Stimulated activated CD4-positive, alpha-beta T cell treated with anti-CD3 and anti-CD28 coated beads, Interleukin-1b, Interleukin-23, amount 100 ng/mL, for 24 hours (primary cell): ENCODE measurements around the gene MTMR3.

ENCODE experiments used
- DNase-seq, 4 experiments: peaks; one replicate each; pipeline ENCODE4 v3.0.0-alpha.2; 2020; ENCODE audit warnings: low read depth in 4 of 4, low spot score in 1 of 4

The MTMR3 gene

GRCh38 chr22:30023099-30023660 is 140.2 kb downstream of the MTMR3 start:
- no peak for DNase-seq

GRCh38 chr22:30024231-30024630 is 141.3 kb downstream of the MTMR3 start:
- DNase-seq = no peak

- DNase-seq = no peak
Measured at GRCh38 chr22:30025221-30025620, 142.2 kb downstream of the MTMR3 start.

DNA sequence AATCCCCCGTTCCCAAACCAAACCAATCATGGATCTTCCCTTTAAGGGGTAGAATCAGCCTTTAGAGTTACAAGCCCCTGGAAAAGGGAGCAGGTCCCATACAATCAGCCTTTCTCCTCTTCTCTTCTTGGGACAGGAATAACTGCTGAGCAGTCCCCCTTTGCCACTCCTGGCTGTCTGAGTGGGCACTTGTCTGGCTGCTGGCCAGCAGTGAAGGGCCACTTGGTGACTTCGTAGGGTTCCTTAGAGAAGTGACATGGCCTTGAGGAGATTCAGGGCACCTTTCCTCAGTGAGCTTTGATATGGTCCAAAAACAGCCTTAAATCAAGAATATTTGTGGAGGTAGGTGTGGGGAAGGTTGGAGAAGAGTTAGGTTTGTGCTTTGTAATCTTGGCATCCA is 143.8 kb downstream of the MTMR3 start:
- no peak for DNase-seq

DNA sequence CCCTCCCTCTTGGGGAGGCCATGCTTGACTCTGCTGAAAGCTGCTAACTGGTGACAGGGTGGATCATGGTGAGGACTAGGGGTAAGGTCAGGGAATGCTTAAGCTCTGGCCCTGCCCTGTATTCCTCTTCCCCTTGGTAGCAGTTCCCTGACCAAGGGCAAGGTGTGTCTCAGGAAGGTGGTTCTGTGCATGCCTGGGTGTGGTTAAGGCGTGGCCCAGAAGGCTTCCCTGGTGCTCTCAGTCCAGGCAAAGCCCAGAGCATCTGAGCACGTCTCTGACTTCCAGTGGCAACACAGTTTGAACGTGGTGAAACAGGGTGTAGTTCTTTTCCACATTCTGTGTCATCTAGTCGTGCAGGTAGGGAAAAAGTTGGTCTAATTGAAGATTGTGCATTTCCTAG is 144.2 kb downstream of the MTMR3 start:
- no peak for DNase-seq

- DNase-seq = no peak
Measured at GRCh38 chr22:30027791-30028190, 144.8 kb downstream of the MTMR3 start.

DNA sequence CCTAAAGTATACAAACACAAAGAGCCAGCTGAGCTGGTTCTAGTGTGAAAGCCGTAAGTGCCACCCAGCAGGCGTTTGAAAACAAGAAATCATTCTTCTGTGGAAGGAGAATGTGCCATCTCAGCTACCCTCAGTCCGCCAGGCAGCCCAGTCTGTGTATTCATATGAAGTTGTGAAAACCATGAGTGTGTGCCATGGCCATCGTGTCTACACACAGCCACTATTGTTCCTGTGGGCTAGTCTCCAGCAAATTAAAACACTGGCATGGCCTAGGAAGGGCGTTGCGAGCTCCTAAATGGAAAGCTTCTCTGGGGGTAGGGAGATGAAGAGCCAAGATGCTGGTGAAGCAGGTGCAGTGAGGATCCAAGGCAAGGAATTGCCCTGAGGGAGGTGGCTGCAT is 145.8 kb downstream of the MTMR3 start:
- no peak for DNase-seq

GRCh38 chr22:30029512-30029911 is 146.5 kb downstream of the MTMR3 start:
- no peak for DNase-seq

GRCh38 chr22:30030329-30030728 is 147.4 kb downstream of the MTMR3 start:
- no peak for DNase-seq

DNA sequence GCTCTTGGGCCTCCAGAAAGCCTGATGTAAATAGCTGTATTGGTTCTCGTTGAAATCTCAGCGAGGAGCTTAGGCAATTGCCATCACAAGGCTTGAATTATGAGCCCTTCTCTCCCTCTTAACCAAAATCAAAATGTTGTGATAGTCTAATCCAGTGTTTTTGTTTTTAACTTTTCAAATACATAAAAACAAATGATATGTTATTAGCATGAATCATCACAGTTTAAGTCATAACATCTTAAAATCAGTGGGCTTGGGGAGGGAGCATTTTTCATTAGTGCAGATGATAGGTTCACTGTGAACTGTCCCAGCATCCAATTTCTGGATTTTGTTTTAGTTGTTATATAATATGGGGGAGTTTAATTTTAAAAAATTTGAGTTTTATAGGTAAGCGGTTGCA is 148.4 kb downstream of the MTMR3 start:
- DNase-seq = no peak

- DNase-seq = no peak
Measured at GRCh38 chr22:30031764-30032455, 148.9 kb downstream of the MTMR3 start.

DNA sequence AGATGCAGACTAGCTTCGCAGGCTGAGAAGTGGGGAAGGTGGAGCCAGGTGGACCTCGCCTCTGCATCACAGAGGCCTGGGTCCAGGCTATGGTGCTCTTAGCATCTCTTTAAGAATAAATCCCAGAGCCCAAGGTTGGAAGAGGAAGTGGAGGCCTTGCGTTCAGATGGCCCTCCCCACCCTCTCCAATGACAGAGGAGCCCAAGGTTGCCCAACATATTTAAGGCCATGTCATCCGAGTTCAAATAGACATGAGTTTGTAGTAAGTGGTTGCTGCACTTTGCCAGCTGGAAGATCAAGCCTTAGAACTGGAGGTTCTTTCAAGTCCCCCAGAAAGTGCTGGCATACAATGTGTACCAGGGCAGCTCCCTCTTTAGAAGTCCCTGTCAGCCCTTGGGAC is 150.2 kb downstream of the MTMR3 start:
- no peak for DNase-seq

DNA sequence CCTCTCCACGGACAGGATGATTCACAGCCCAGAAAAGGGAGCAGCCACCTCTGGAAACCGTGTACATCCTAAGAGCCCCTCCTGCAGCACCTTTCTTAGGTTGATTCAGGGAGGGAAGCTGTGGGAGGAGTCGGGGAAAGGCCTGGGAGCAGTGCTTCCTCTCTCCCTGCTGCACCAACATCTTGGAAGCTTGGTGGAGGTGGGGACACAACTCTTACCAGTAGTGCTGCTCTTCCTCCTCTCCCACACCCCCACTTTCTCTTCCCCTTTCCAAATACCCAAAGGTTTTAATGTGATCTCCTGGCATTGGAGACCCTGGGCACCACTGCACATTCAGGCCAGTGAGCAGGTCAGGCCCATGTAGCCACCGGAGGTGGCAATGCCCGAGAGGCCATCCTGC is 150.9 kb downstream of the MTMR3 start:
- DNase-seq = no peak

- DNase-seq = no peak
Measured at GRCh38 chr22:30036656-30037055, 153.7 kb downstream of the MTMR3 start.

- no peak for DNase-seq
Measured at GRCh38 chr22:30038219-30038618, 155.2 kb downstream of the MTMR3 start.

DNA sequence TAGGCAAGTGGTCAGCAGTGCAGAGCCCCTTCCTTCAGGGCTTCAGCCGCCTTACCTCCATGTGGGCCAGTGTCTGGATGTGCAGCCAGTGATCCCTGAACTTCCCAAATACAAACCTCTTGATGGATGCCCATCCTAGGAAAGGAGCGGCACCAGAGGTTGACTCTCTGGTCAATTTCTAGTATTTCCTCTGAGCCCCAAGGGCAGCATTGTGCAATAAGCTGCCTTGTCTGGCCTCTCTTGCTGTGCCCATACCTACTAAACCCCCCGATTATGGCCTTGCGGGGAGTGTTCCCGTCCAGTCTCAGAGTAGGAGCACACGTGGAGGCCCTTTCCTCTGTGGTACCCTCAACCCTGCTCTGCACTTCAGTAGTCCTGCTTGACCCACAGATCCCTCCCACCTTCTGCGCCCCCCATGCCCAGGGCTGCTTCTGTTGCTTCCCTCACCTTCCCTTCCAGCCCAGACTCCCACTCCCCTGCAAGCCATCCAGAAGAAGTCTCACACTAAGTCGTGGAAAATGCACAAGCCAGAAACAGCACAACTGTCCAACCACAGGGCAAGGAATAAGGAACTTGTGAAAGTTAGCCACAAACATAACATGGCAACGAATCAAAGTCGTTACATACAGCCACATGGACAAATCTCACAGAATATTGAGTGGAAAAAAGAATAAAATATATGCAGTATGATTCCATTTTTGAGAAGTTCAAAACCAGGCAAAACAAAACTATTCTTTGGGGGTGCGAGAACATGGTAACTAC is 157.7 kb downstream of the MTMR3 start:
- DNase-seq = no peak

DNA sequence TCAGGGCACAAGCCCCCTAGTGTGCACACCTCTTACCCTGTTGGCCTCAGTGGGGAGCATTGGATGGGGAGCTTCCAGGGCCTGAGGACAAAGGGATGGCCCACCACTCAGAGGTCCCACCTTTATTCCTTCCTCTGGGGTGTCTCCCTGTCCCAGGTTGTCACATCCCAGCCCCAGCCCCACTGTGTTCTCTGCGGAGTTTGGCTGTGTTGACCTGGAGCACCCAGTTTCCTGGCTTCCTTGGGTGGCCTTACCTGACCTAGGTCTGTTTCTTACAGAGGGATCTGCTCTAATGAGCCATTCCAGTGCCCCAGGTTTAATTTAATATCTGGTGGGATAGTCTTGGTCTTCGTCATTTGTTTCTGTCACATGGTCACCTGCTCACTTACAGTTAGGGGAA is 158.5 kb downstream of the MTMR3 start:
- DNase-seq = no peak

DNA sequence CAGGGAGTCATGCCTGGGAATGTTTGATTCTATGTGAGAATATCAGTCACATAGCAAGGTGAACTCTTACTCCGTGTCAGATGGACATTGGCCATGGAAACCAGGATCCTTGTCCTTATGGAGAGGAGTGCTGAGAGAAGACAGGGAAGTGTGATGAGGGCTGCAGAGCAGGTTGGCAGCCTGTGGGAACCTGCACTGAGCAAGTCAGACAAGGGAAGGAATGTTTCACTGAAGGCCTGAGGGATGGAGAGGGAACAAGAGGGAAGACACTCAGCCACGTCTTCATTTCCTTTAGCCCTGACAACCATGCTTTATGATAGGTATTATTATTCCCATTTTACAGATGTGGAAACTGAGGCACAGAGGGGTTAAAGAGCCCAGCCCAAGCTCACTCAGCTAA is 158.9 kb downstream of the MTMR3 start:
- no peak for DNase-seq

GRCh38 chr22:30043161-30043560 is 160.2 kb downstream of the MTMR3 start:
- no peak for DNase-seq

DNA sequence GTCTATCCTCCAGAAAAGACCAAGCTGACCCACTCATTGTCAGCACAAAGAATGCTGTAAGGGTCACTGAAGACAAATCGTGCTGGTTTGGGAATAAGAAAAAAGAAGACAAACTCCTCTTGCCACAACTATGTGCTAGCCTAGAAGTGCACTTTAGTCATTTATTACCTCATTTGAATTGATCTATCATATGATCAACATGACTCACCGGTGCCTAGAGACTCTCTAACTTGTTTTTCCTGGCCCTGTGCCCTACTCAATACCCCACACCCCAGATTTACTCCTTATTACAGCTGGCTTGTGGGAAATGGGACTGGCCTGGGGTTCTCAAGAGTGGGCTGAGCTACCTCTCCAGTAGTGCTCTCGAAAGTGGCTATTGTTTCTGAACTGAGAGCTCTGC is 161.4 kb downstream of the MTMR3 start:
- DNase-seq = no peak

GRCh38 chr22:30044881-30045493 is 162.0 kb downstream of the MTMR3 start:
- DNase-seq = no peak

- no peak for DNase-seq
Measured at GRCh38 chr22:30045494-30045887, 162.5 kb downstream of the MTMR3 start.
